ENCODE results near the gene PEPD.

The PEPD gene

DNA sequence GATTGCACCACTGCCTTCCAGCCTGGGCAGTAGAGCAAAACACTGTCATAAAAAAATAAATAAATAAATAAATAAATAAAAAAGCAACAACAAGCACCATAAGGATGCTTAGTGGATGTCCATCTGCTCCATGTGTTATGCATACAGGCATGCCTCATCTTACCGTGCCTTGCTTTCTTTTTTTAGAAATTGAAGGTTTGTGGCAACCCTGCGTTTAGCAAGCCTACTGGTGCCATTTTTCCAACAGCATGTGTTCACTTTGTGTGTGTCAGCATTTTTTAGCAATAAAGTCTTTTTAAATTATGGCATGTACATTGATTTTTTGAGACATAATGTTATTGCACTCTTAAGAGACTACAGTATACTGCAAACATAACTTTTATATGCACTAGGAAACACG lies 68.3 kb downstream of the PEPD start:
- H3K9me3 ChIP-seq, result no peaks in the 10 kb centered on the region
- H3K27ac ChIP-seq, result no peak overlapping the region
- no peak overlapping the region for H3K4me3 ChIP-seq (ENCODE audit: low read depth in 1 of 2, low read length in 1 of 2)
- no peaks in the 10 kb centered on the region for H3K27me3 ChIP-seq
- TF ChIP-seq, protein P1, sequence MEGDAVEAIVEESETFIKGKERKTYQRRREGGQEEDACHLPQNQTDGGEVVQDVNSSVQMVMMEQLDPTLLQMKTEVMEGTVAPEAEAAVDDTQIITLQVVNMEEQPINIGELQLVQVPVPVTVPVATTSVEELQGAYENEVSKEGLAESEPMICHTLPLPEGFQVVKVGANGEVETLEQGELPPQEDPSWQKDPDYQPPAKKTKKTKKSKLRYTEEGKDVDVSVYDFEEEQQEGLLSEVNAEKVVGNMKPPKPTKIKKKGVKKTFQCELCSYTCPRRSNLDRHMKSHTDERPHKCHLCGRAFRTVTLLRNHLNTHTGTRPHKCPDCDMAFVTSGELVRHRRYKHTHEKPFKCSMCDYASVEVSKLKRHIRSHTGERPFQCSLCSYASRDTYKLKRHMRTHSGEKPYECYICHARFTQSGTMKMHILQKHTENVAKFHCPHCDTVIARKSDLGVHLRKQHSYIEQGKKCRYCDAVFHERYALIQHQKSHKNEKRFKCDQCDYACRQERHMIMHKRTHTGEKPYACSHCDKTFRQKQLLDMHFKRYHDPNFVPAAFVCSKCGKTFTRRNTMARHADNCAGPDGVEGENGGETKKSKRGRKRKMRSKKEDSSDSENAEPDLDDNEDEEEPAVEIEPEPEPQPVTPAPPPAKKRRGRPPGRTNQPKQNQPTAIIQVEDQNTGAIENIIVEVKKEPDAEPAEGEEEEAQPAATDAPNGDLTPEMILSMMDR (IDR thresholded peaks at IDR 0.05), result no peak
- H3K4me1 ChIP-seq (ENCODE audit: control insufficient read depth in 1 of 2, insufficient read depth in 1 of 2, low read depth in 1 of 2, low read length in 1 of 2), result no peaks in the 10 kb centered on the region
- H3K36me3 ChIP-seq, result no peaks in the 10 kb centered on the region

DNA sequence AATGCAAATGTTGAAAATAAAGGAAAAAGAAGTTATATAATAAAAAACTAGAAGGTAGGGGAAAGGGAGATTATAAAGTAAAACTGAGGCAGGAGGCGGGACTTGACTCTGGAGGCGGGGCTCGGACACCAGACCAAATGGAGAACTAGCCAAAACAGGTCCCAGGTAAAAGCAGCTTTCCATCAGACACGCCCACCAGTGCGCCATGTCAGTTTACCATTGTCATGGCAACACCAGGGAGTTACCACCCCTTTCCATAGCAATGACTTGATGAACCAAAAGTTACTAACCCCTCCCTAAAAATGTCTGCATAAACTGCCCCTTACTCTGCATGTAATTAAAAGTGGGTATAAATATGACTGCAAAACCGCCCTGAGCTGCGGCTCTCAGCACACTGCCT lies 70.9 kb downstream of the PEPD start:
- no peaks in the 10 kb centered on the region for H3K4me1 ChIP-seq (ENCODE audit: control insufficient read depth in 1 of 2, insufficient read depth in 1 of 2, low read depth in 1 of 2, low read length in 1 of 2)
- H3K27me3 ChIP-seq, result no peaks in the 10 kb centered on the region
- H3K36me3 ChIP-seq, result no peaks in the 10 kb centered on the region
- no peak overlapping the region for H3K4me3 ChIP-seq (ENCODE audit: low read depth in 1 of 2, low read length in 1 of 2)
- TF ChIP-seq, protein P1 (IDR thresholded peaks at IDR 0.05), result no peak
- H3K27ac ChIP-seq, result no peak overlapping the region
- H3K9me3 ChIP-seq, result no peaks in the 10 kb centered on the region

DNA sequence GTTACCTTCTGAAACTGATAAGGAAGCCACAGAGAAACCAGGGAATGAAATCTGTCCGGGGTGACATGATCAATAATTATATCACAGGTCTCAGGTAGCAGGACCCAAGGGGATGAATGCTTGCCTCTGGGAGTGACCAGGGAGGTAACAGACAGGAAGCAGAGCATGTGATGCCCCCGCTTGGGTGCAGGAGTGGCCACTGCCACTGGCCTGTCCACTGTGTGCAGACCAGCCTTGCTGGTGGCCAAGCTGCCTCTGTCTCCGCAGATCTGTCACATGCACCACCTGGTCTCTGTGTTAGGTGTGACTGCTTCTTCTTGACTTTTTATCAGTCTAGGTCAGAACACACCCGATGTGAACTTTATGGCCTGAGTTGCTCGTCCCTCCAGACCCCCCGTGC lies 71.8 kb downstream of the PEPD start:
- no peaks in the 10 kb centered on the region for H3K36me3 ChIP-seq
- H3K4me1 ChIP-seq (ENCODE audit: control insufficient read depth in 1 of 2, insufficient read depth in 1 of 2, low read depth in 1 of 2, low read length in 1 of 2), result no peaks in the 10 kb centered on the region
- H3K27ac ChIP-seq, result no peak overlapping the region
- H3K27me3 ChIP-seq, result no peaks in the 10 kb centered on the region
- TF ChIP-seq, protein P1 (IDR thresholded peaks at IDR 0.05), result no peak
- H3K9me3 ChIP-seq, result no peaks in the 10 kb centered on the region
- H3K4me3 ChIP-seq (ENCODE audit: low read depth in 1 of 2, low read length in 1 of 2), result no peak overlapping the region

DNA sequence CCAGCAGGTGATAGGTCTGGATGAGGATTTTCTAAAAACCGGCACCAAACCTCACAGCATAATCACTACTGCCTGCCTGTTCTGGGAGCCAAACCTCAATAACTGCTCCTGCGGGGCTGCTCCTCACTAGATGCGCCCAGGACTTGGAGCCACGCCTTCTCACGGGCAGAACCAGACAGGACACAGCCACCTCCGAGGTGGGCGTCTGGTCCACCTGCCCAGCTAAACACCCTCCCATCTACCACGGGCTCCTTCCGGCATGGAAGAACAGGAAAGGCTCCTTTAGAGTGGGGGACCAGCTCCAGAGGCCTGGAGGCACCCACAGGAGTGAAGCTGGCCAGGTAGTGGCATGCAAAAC lies 73.5 kb downstream of the PEPD start:
- TF ChIP-seq, protein P1 (IDR thresholded peaks at IDR 0.05), result no peak
- Histone ChIP-seq H3K4me1 (ENCODE audit: control insufficient read depth in 1 of 2, insufficient read depth in 1 of 2, low read depth in 1 of 2, low read length in 1 of 2) (no peaks in the 10 kb centered on the region), H3K9me3 (no peaks in the 10 kb centered on the region), H3K27ac (no peak overlapping the region), H3K4me3 (ENCODE audit: low read depth in 1 of 2, low read length in 1 of 2) (no peak overlapping the region), H3K36me3 (no peaks in the 10 kb centered on the region), H3K27me3 (no peaks in the 10 kb centered on the region)

DNA sequence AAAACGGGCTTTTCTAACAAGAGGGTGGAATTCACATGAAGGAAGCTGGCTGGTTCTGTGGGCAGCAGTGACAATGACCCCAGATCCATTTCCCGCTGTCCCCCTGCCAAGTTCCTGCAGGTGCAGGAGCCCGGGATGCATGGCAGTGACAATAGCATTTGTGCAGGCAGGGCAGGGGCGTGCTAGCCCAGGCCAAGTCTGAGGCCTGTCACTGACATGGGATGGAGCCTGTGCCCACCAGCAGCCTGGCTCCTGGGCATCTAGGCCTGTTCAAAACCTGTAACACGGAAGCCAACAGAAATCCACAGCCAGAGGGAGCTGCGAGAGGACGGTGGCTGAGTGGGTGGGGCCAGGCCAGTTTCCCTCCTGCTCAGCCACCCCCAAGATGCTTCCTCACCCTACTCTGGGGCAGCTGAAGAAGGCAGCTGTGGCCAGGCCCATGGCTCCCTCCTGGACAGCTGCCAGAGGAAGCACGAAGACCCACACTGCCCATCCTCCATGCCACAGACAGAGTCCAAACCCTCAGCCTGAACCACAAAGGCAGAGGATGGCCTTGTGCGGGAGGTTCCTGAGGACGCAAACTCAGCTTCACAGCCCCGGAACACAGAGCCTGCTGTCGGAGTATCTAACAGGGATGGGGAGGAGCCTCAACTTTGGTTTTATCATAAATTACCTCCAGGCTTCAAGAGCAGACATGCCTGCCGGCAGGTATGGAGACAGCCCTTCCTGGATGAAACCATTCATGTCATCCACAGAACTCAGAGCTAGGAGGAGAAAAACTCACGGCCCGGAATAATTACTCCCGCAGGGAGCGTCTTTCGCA lies 74.0 kb downstream of the PEPD start:
- no peaks in the 10 kb centered on the region for H3K9me3 ChIP-seq
- H3K4me3 ChIP-seq (ENCODE audit: low read depth in 1 of 2, low read length in 1 of 2), result no peak overlapping the region
- H3K27ac ChIP-seq, result no peak overlapping the region
- no peaks in the 10 kb centered on the region for H3K36me3 ChIP-seq
- H3K27me3 ChIP-seq, result no peaks in the 10 kb centered on the region
- H3K4me1 ChIP-seq (ENCODE audit: control insufficient read depth in 1 of 2, insufficient read depth in 1 of 2, low read depth in 1 of 2, low read length in 1 of 2), result no peaks in the 10 kb centered on the region
- TF ChIP-seq, protein P1 (IDR thresholded peaks at IDR 0.05), result no peak
